Mucosa of stomach (tissue), 1 donor: ENCODE results near the gene STX16.
"Not testable (repeated sequence)": the region's sequence is repeated elsewhere in the genome, so short reads cannot be mapped to it uniquely, and the experiment has no call there.

Source experiments
- H3K27me3 ChIP-seq: one replicate; pipeline ENCODE4 v1.7.0; 2013; ENCODE audit warnings: mild to moderate bottlenecking, low read length; ENCODE audit not compliant: control insufficient read depth, insufficient read depth
- H3K36me3 ChIP-seq: one replicate; pipeline ENCODE4 v1.7.0; 2013; ENCODE audit warnings: low read length; ENCODE audit not compliant: control insufficient read depth, insufficient read depth
- H3K4me1 ChIP-seq: one replicate; pipeline ENCODE4 v1.7.0; 2013; ENCODE audit warnings: mild to moderate bottlenecking, low read length; ENCODE audit not compliant: control insufficient read depth, insufficient read depth
- H3K4me3 ChIP-seq: one replicate; pipeline ENCODE4 v1.7.0; 2013; ENCODE audit warnings: low read length
- H3K9ac ChIP-seq: one replicate; pipeline ENCODE4 v1.7.0; 2013; ENCODE audit warnings: mild to moderate bottlenecking, low read length, moderate library complexity
- H3K9me3 ChIP-seq: one replicate; pipeline ENCODE4 v1.7.0; 2013; ENCODE audit warnings: mild to moderate bottlenecking, low read length, moderate library complexity; ENCODE audit not compliant: control insufficient read depth
- donor health status: Pancreatic carcinoma.

STX16 gene

GRCh38 chr20:58726156-58726555, 75.1 kb downstream of the STX16 start:
- not testable (repeated sequence) for H3K9ac ChIP-seq, H3K27me3 ChIP-seq, H3K4me3 ChIP-seq, H3K36me3 ChIP-seq, H3K4me1 ChIP-seq, H3K9me3 ChIP-seq
